ENCODE measurements around the gene PTPN22. TPM values are rescaled to one million over a fixed set of nuclear protein-coding genes. Genes with fewer than 3 reads are reported as not detected.

Gene PTPN22
- total RNA-seq, 1 experiment from 2014 or later, result 0.38 TPM

DNA sequence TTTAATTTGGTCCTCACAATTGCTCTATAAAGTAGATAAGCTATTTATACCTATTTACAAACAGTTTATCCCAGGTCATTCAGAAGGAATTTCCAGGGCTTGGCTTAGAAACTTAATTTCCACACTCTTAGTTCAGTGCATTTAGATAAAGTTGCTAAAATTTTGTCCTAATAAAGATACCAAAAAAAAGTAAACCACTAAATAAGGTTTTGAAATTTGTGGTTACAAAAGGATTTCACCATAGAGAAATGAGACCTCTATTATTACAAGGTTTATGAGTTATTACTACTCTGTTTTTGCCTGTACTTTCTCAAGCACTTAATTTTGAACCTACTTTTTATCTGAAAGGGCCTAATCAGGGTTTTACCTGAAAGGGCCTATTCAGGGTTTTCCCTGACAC is 22.4 kb downstream of the PTPN22 start:
- Mint-ChIP-seq H3K27ac (ENCODE audit: unreplicated experiment) (no peak overlapping the region), H3K4me3 (ENCODE audit: low read depth, unreplicated experiment) (no peak overlapping the region), H3K9me3 (ENCODE audit: low read depth, unreplicated experiment) (peaks cover 3% of the 10 kb centered on the region), H3K4me1 (ENCODE audit: low read depth, unreplicated experiment) (no peaks in the 10 kb centered on the region), H3K27me3 (ENCODE audit: unreplicated experiment) (no peaks in the 10 kb centered on the region), H3K36me3 (ENCODE audit: insufficient read depth, unreplicated experiment) (no peaks in the 10 kb centered on the region)
- DNase-seq, result no peak
- no TSS peak for BruUV-seq (replicated peaks)
- CTCF ChIA-PET, result no interaction called here
- TF ChIP-seq, protein P1, sequence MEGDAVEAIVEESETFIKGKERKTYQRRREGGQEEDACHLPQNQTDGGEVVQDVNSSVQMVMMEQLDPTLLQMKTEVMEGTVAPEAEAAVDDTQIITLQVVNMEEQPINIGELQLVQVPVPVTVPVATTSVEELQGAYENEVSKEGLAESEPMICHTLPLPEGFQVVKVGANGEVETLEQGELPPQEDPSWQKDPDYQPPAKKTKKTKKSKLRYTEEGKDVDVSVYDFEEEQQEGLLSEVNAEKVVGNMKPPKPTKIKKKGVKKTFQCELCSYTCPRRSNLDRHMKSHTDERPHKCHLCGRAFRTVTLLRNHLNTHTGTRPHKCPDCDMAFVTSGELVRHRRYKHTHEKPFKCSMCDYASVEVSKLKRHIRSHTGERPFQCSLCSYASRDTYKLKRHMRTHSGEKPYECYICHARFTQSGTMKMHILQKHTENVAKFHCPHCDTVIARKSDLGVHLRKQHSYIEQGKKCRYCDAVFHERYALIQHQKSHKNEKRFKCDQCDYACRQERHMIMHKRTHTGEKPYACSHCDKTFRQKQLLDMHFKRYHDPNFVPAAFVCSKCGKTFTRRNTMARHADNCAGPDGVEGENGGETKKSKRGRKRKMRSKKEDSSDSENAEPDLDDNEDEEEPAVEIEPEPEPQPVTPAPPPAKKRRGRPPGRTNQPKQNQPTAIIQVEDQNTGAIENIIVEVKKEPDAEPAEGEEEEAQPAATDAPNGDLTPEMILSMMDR (IDR thresholded peaks at IDR 0.05; ENCODE audit: unreplicated experiment), result no peak
- intact Hi-C loops (cut with micrococcal nuclease; ENCODE audit: unreplicated experiment), result no loop called here

DNA sequence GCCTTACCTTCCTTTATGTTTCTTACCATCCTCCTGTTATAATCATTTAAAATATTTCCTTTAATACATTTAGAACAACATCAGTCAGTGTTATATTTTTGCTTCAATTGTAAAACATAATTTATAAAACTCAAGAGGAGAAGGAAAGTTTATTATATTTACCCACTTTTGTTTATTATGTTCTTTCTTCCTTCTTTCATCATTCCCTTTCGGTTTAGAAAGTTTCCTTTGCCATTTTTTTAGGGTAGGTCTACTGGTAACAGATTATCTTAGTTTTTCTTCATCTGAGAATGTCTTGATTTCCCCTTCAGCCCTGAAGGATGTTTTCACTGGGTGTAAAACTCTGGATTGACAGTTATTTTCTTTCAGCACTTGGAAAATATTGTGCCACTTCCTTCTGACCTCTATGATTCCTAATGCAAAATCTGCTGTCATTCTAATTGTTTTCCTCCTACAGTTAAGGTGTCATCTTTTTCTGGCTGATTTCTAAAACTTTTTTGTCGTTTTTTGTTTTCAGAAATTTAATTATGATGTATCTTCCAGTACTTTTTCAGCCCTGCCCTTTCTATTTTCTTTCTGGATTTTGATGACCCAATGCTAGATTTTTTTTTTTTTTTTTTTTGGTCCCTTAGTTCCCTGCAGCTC is 25.0 kb downstream of the PTPN22 start:
- no peak overlapping the region for H3K27ac Mint-ChIP-seq (ENCODE audit: unreplicated experiment)
- CTCF ChIA-PET, result no interaction called here
- H3K27me3 Mint-ChIP-seq (ENCODE audit: unreplicated experiment), result no peaks in the 10 kb centered on the region
- no peak for DNase-seq
- no TSS peak for BruUV-seq (replicated peaks)
- TF ChIP-seq, protein P1 (IDR thresholded peaks at IDR 0.05; ENCODE audit: unreplicated experiment), result no peak
- H3K4me1 Mint-ChIP-seq (ENCODE audit: low read depth, unreplicated experiment), result no peaks in the 10 kb centered on the region
- no peak overlapping the region for H3K4me3 Mint-ChIP-seq (ENCODE audit: low read depth, unreplicated experiment)
- H3K36me3 Mint-ChIP-seq (ENCODE audit: insufficient read depth, unreplicated experiment), result no peaks in the 10 kb centered on the region
- intact Hi-C loops (cut with micrococcal nuclease; ENCODE audit: unreplicated experiment), result no loop called here
- H3K9me3 Mint-ChIP-seq (ENCODE audit: low read depth, unreplicated experiment), result peaks cover 3% of the 10 kb centered on the region

DNA sequence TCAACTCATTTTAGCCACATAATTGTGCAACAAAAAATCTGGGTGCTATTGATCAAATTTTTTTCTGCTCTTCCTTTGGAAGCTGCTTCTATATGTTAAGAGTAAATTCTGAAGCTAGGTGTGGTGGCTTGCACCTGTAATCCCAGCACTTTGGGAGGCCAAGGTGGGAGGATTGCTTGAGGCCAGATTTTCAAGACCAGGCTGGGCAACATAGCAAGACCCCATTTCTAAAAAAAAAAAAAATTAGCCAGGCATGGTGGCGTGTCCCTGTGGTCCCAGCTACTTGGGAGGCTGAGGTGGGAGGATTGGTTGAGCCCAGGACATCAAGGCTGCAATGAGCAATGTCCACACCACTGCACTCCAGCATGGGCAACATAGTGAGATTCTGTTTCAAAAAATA is 35.0 kb downstream of the PTPN22 start:
- BruUV-seq (replicated peaks), result no TSS peak
- Mint-ChIP-seq H3K4me3 (ENCODE audit: low read depth, unreplicated experiment) (no peak overlapping the region), H3K27ac (ENCODE audit: unreplicated experiment) (no peak overlapping the region), H3K36me3 (ENCODE audit: insufficient read depth, unreplicated experiment) (no peaks in the 10 kb centered on the region), H3K27me3 (ENCODE audit: unreplicated experiment) (no peaks in the 10 kb centered on the region), H3K9me3 (ENCODE audit: low read depth, unreplicated experiment) (no peaks in the 10 kb centered on the region), H3K4me1 (ENCODE audit: low read depth, unreplicated experiment) (no peaks in the 10 kb centered on the region)
- CTCF ChIA-PET, result interaction anchor here (0.7 kb wide), 1 partner anchor 19 kb away, joined by 3 read pairs; no protein-coding TSS in a partner anchor
- no peak for DNase-seq
- TF ChIP-seq, protein P1 (IDR thresholded peaks at IDR 0.05; ENCODE audit: unreplicated experiment), result no peak
- intact Hi-C loops (cut with micrococcal nuclease; ENCODE audit: unreplicated experiment), result loop anchor here (5.0 kb wide), 1 partner anchor 51 kb away; the partner anchor contains the start of gene BCL2L15

DNA sequence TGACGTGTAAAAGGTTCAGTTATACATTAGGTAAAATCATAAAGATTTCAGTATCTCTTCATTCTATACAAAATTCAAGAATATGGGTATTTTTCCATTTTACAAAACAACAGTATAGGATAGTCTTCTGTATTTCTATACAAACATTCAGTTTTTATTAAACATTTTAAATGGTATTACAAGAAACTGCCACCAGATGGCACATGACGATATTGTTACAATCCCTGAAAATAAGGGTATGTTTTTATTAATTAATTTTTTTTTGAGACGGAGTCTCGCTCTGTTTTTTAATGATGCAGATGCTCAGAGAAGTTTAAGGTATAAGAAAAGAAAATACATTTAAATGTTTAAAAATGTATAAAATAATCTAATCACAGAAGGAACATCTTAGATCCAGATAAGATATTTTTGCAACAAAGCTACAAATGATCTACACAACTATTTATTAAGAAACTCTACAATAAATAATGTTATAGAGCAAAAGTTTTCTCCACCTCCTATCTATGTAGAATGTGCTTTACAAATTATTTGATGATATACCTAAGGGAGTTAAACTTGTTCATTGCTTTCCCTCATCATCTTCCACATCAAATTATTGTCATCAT is 35.7 kb downstream of the PTPN22 start:
- H3K27ac Mint-ChIP-seq (ENCODE audit: unreplicated experiment), result no peak overlapping the region
- no TSS peak for BruUV-seq (replicated peaks)
- peak; percentile 8 for DNase-seq
- H3K36me3 Mint-ChIP-seq (ENCODE audit: insufficient read depth, unreplicated experiment), result no peaks in the 10 kb centered on the region
- H3K27me3 Mint-ChIP-seq (ENCODE audit: unreplicated experiment), result no peaks in the 10 kb centered on the region
- no peaks in the 10 kb centered on the region for H3K4me1 Mint-ChIP-seq (ENCODE audit: low read depth, unreplicated experiment)
- intact Hi-C loops (cut with micrococcal nuclease; ENCODE audit: unreplicated experiment), result loop anchor here (1.0 to 5.0 kb wide), 3 partner anchors 52 to 94 kb away; partner anchors contain the start of genes BCL2L15, DCLRE1B and HIPK1
- no peaks in the 10 kb centered on the region for H3K9me3 Mint-ChIP-seq (ENCODE audit: low read depth, unreplicated experiment)
- TF ChIP-seq, protein P1 (IDR thresholded peaks at IDR 0.05; ENCODE audit: unreplicated experiment), result no peak
- CTCF ChIA-PET, result interaction anchor here (0.7 kb wide), 1 partner anchor 20 kb away, joined by 3 read pairs; no protein-coding TSS in a partner anchor
- no peak overlapping the region for H3K4me3 Mint-ChIP-seq (ENCODE audit: low read depth, unreplicated experiment)

Measured in Calu3 (cell line).